Adrenal gland (tissue), 12 donors: ENCODE data around the gene SPNS3. TPM values are rescaled to one million over a fixed set of nuclear protein-coding genes. Genes with fewer than 3 reads are reported as not detected.

ENCODE experiments used
- DNase-seq, 7 donors: peaks; one replicate each; pipeline ENCODE4 v3.0.0-alpha.2; 2019 to 2020
- H3K27ac ChIP-seq, 5 donors: fragments of 200-600 bp; sonication (generic) in 4 of 5; 1 replicate in 3 of 5; 2 replicates in 2 of 5; pipeline versions ENCODE4 v1.5.1 to v1.8.0; 2016 to 2020; ENCODE audit warnings: mild to moderate bottlenecking in 1 of 5
- H3K27me3 ChIP-seq: fragments of 200-600 bp; 2 replicates; pipeline ENCODE4 v1.8.0; 2021
- H3K36me3 ChIP-seq, 2 donors: fragments of 200-600 bp; replicated peaks in 1 of 2; 1 replicate in 1 of 2; 2 replicates in 1 of 2; pipeline versions ENCODE4 v1.5.1 to v1.8.0; 2018 to 2022
- H3K4me1 ChIP-seq, 2 donors: fragments of 200-600 bp; replicated peaks in 1 of 2; 1 replicate in 1 of 2; 2 replicates in 1 of 2; pipeline versions ENCODE4 v1.5.1 to v1.8.0; 2018 to 2021
- H3K4me3 ChIP-seq, 4 donors: fragments of 200-600 bp; sonication (generic) in 3 of 4; one replicate each; pipeline ENCODE4 v1.5.1; 2016 to 2018
- H3K9me3 ChIP-seq, 3 donors: fragments of 200-600 bp; sonication (generic) in 1 of 3; replicated peaks in 1 of 3; 1 replicate in 2 of 3; 2 replicates in 1 of 3; pipeline versions ENCODE4 v1.5.1 to v1.8.0; 2016 to 2021
- POLR2A ChIP-seq, 2 donors: fragments of 450-650 bp; IDR thresholded peaks; one replicate each; pipeline ENCODE4 v1.6.1; 2017; ENCODE audit warnings: antibody characterized with exemption in 2 of 2, mild to moderate bottlenecking in 2 of 2, moderate library complexity in 1 of 2
- WGBS, 4 donors: extraction: QIAGEN DNeasy Blood & Tissue Kit in 2 of 4; methylation state at CpG; one replicate each; pipeline versions ENCODE4 v1.1.5 to v1.1.7; 2013 to 2017; 5-methylcytosine and 5-hydroxymethylcytosine counted together
- intact Hi-C, 2 donors: fragments of 100-400 bp; cut with DNase I; formaldehyde crosslinking; loops; one replicate each; pipeline versions ENCODE4 v1.14.1 to v1.15.0; 2022 to 2023
- polyA plus RNA-seq, 3 donors: library from polyadenylated mRNA; stranded (reverse); fragments of 200-250 nt in 2 of 3; fragments of 350-450 nt in 1 of 3; fragmentation: Illumina TruSeq in 1 of 3; extraction: RNeasy Lipid Tissue Mini Kit (QIAGEN cat#74804) in 1 of 3; gene quantifications; one replicate each; pipeline ENCODE4 v1.2.3, GENCODE V29; 2013 to 2014
- total RNA-seq, 9 donors: library from RNA; depleted of rRNA in 4 of 9; stranded (reverse); fragments of >200 nt in 4 of 9; fragments of 120-200 nt in 1 of 9; fragmentation: NEBNext Ultra II Directional in 1 of 9; extraction: Animal tissue kit (Norgen Biotek cat#: 25700) in 1 of 9; gene quantifications; one replicate each; pipeline versions ENCODE4 v1.1.0 to v1.2.4, GENCODE V29; 2013 to 2023
- TF ChIP-seq, protein P1 (sequence below), 6 experiments: fragments of 450-650 bp in 4 of 6; fragments of 200-600 bp in 2 of 6; sonication (generic) in 1 of 6; IDR thresholded peaks; 1 replicate in 5 of 6; 2 replicates in 1 of 6; pipeline versions ENCODE4 v1.5.1 to v1.8.0; 2016 to 2021; ENCODE audit warnings: antibody characterized with exemption in 6 of 6, mild to moderate bottlenecking in 2 of 6, moderate library complexity in 1 of 6
- donor health status: healthy with polysubstance abuse.
- donor health status: Bipolar disorder and iron deficiency.
- donor health status: DM: yes; HTN: yes; CAD: no.
- donor health status: DM: no; HTN: no; CAD: no.
- donor health status: DM: no; HTN: no; CAD: no.
- donor health status: DM: yes; HTN: yes; CAD: no.

The SPNS3 gene
- total and polyA plus RNA-seq, 12 donors, result 0.33 to 10.5 (median 4.3) TPM

GRCh38 chr17:4393806-4394205, 39.9 kb upstream of the SPNS3 start:
- no peaks in the 10 kb centered on the region for H3K27me3 ChIP-seq
- WGBS, 4 donors, result 62 to 78% (median 71%) methylated on average over 6 to 7 of the region's 7 CpGs
- H3K4me3 ChIP-seq, result no peak overlapping the region
- intact Hi-C loops, result no loop called here
- H3K4me1 ChIP-seq, result no peaks in the 10 kb centered on the region
- no peak overlapping the region for H3K27ac ChIP-seq
- H3K9me3 ChIP-seq, result no peaks in the 10 kb centered on the region
- no peak for DNase-seq
- TF ChIP-seq POLR2A (IDR thresholded peaks at IDR 0.05), result no peak
- TF ChIP-seq, protein P1, sequence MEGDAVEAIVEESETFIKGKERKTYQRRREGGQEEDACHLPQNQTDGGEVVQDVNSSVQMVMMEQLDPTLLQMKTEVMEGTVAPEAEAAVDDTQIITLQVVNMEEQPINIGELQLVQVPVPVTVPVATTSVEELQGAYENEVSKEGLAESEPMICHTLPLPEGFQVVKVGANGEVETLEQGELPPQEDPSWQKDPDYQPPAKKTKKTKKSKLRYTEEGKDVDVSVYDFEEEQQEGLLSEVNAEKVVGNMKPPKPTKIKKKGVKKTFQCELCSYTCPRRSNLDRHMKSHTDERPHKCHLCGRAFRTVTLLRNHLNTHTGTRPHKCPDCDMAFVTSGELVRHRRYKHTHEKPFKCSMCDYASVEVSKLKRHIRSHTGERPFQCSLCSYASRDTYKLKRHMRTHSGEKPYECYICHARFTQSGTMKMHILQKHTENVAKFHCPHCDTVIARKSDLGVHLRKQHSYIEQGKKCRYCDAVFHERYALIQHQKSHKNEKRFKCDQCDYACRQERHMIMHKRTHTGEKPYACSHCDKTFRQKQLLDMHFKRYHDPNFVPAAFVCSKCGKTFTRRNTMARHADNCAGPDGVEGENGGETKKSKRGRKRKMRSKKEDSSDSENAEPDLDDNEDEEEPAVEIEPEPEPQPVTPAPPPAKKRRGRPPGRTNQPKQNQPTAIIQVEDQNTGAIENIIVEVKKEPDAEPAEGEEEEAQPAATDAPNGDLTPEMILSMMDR (IDR thresholded peaks at IDR 0.05), result no peak
- no peaks in the 10 kb centered on the region for H3K36me3 ChIP-seq

GRCh38 chr17:4394208-4395110, 39.3 kb upstream of the SPNS3 start:
- Histone ChIP-seq H3K4me1 (no peaks in the 10 kb centered on the region), H3K27me3 (no peaks in the 10 kb centered on the region), H3K9me3 (no peaks in the 10 kb centered on the region), H3K36me3 (no peaks in the 10 kb centered on the region), H3K27ac (no peak overlapping the region), H3K4me3 (no peak overlapping the region)
- no peak for TF ChIP-seq POLR2A (IDR thresholded peaks at IDR 0.05)
- TF ChIP-seq, protein P1 (IDR thresholded peaks at IDR 0.05), result no peak
- WGBS, 4 donors, result 89 to 96% (median 93%) methylated on average over 5 of the region's 5 CpGs
- intact Hi-C loops, result no loop called here
- DNase-seq, result no peak

DNA sequence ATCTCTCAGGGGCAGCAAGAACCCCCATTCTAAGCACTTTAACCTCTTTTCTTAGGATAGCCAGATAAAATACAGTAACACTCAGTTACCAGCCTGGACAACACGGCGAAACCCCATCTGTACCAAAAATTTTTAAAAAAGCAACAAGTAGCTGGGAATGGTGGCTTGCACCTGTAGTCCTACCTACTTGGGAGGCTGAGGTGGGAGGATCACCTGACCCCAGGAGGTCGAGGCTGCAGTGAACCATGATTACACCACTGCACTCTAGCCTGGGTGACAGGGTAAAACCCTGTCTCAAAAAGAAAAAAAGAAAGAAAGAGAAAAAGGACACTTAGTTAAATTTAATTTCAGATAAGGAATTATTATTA, 38.6 kb upstream of the SPNS3 start:
- Histone ChIP-seq H3K4me1 (no peaks in the 10 kb centered on the region), H3K4me3 (no peak overlapping the region), H3K9me3 (no peaks in the 10 kb centered on the region), H3K36me3 (no peaks in the 10 kb centered on the region), H3K27me3 (no peaks in the 10 kb centered on the region), H3K27ac (no peak overlapping the region)
- DNase-seq, result no peak
- intact Hi-C loops, result no loop called here
- no peak for TF ChIP-seq POLR2A (IDR thresholded peaks at IDR 0.05)
- TF ChIP-seq, protein P1 (IDR thresholded peaks at IDR 0.05), result no peak
- WGBS, 4 donors, result 70 to 92% (median 85%) methylated on average over 3 of the region's 3 CpGs

DNA sequence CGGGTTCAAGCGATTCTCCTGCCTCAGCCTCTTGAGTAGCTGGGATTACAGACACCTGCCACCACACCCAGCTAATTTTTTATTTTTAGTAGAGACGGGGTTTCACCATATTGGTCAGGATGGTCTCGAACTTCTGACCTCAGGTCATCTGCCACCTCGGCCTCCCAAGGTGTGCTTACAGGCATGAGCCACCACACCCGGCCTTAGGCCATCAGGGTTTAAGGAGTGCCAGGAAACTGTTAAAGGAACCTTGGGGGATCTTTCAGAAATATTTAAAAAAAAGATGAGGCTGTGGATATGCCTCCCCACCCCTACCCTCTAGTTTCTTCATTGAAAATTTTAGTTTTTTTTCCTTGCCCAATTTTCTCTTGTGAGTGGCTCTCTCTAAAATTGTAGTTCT, 35.9 kb upstream of the SPNS3 start:
- 86 to 93% (median 90%) methylated on average over 6 of the region's 6 CpGs for WGBS, 4 donors
- Histone ChIP-seq H3K9me3 (no peaks in the 10 kb centered on the region), H3K27ac (no peak overlapping the region), H3K4me1 (no peaks in the 10 kb centered on the region), H3K27me3 (no peaks in the 10 kb centered on the region), H3K4me3 (no peak overlapping the region), H3K36me3 (no peaks in the 10 kb centered on the region)
- intact Hi-C loops, result no loop called here
- no peak for DNase-seq
- TF ChIP-seq, protein P1 (IDR thresholded peaks at IDR 0.05), result no peak
- TF ChIP-seq POLR2A (IDR thresholded peaks at IDR 0.05), result no peak
